ENCODE measurements around the gene C7orf57. TPM values are rescaled to one million over a fixed set of nuclear protein-coding genes. Genes with fewer than 3 reads are reported as not detected.

The C7orf57 gene
- total RNA-seq, 4 donors from 2014 or later = not detected

DNA sequence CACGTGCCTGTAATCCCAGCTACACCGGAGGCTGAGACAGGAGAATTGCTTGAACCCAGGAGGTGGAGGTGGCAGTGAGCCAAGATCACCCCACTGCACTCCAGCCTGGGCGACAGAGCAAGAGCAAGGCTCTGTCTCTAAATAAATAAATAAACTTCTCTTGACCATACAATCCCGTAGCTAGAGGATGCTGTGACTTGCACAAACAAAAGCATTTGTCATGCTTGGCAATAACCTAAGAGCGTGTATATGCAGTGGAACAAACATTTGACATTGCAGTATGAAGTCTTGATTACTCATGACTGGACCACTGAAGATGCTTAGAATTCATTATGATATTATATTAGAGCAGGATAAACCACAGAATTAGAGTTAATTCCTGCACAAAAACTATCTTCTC lies 1.4 kb upstream of the C7orf57 start:
- Histone ChIP-seq H3K4me1 (peaks cover 8 to 14% (median 12%) of the 10 kb centered on the region in 4 donors), H3K36me3 (no peaks in the 10 kb centered on the region), H3K27ac (no peak overlapping the region), H3K9me3 (no peaks in the 10 kb centered on the region), H3K4me3 (no peak overlapping the region), H3K27me3 (peaks cover 33% of the 10 kb centered on the region)
- intact Hi-C loops (cut with DNase I; ENCODE audit: low total_unique reads) (no loop called here), in situ Hi-C loops (cut with MboI; ENCODE audit: low pct_ligation_motif_present in 1 of 4, low pct_unique_long_range_greater_than_20kb in 1 of 4, low sequenced_read_pairs in 3 of 4) (no loop called here)
- TF ChIP-seq, protein P1, sequence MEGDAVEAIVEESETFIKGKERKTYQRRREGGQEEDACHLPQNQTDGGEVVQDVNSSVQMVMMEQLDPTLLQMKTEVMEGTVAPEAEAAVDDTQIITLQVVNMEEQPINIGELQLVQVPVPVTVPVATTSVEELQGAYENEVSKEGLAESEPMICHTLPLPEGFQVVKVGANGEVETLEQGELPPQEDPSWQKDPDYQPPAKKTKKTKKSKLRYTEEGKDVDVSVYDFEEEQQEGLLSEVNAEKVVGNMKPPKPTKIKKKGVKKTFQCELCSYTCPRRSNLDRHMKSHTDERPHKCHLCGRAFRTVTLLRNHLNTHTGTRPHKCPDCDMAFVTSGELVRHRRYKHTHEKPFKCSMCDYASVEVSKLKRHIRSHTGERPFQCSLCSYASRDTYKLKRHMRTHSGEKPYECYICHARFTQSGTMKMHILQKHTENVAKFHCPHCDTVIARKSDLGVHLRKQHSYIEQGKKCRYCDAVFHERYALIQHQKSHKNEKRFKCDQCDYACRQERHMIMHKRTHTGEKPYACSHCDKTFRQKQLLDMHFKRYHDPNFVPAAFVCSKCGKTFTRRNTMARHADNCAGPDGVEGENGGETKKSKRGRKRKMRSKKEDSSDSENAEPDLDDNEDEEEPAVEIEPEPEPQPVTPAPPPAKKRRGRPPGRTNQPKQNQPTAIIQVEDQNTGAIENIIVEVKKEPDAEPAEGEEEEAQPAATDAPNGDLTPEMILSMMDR (IDR thresholded peaks at IDR 0.05) = no peak
- TF ChIP-seq POLR2A (IDR thresholded peaks at IDR 0.05) (no peak), POLR2AphosphoS5 (IDR thresholded peaks at IDR 0.05) (no peak), EP300 (IDR thresholded peaks at IDR 0.05; ENCODE audit: low read depth) (no peak)
- no peak for DNase-seq
- WGBS, 2 donors (ENCODE audit: low coverage in 1 of 2) = 52 to 72% methylated on average over 5 of the region's 5 CpGs

- Histone ChIP-seq H3K4me3 (peak overlapping the region; percentile 8 to 54 (median 38)), H3K36me3 (no peaks in the 10 kb centered on the region), H3K9me3 (no peaks in the 10 kb centered on the region), H3K27ac (no peak overlapping the region), H3K27me3 (peaks cover 33% of the 10 kb centered on the region), H3K4me1 (peaks cover 8 to 14% (median 12%) of the 10 kb centered on the region in 4 donors)
- intact Hi-C loops (cut with DNase I; ENCODE audit: low total_unique reads) (no loop called here), in situ Hi-C loops (cut with MboI; ENCODE audit: low pct_ligation_motif_present in 1 of 4, low pct_unique_long_range_greater_than_20kb in 1 of 4, low sequenced_read_pairs in 3 of 4) (no loop called here)
- WGBS, 2 donors (ENCODE audit: low coverage in 1 of 2) = 6% methylated on average over 42 of the region's 42 CpGs; no CpG with 5 or more reads in 1 of the 2 donors
- TF ChIP-seq POLR2AphosphoS5 (IDR thresholded peaks at IDR 0.05) = no peak
- no peak for TF ChIP-seq EP300 (IDR thresholded peaks at IDR 0.05; ENCODE audit: low read depth)
- TF ChIP-seq, protein P1 (IDR thresholded peaks at IDR 0.05) = no peak
- no peak for TF ChIP-seq POLR2A (IDR thresholded peaks at IDR 0.05)
- peak; percentile 23 for DNase-seq
Measured at GRCh38 chr7:48035967-48036478, 680 bp downstream of the C7orf57 start.

DNA sequence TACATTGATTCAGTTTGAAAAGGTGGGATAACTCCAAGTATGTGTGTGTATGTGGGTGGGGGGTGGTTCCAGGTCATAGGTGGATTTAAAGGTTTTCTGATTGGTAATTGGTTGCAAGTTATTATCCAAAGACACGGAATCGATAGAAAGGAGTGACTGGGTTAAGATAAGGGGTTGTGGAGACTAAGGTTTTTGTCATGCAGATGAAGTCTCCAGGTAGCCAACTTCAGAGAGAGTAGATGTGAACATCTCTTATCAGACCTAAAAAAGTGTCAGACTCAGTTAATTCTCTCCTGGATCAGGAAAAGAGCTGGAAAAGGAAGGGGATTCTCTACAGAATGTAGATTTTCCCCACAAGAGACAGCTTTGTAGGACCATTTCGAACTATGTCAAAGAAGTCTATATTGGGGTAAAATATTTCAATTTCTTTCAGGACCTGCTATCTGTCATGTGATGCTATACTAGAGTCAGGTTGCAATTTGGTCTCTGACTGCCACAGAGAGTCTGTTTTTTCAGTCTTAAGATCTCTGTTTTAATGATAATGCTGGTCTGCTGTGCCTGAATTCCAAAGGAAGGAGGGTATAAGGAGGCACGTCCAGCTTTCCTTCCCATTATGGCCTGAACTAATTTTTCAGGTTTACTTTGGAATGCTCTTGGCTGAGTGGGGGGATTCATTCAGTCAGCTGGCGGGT lies 3.6 kb downstream of the C7orf57 start:
- Histone ChIP-seq H3K9me3 (no peaks in the 10 kb centered on the region), H3K4me1 (peaks cover 8 to 14% (median 12%) of the 10 kb centered on the region in 4 donors), H3K27ac (no peak overlapping the region), H3K36me3 (no peaks in the 10 kb centered on the region), H3K4me3 (no peak overlapping the region), H3K27me3 (peaks cover 22% of the 10 kb centered on the region)
- TF ChIP-seq EP300 (IDR thresholded peaks at IDR 0.05; ENCODE audit: low read depth) = no peak
- TF ChIP-seq, protein P1 (IDR thresholded peaks at IDR 0.05) = no peak
- TF ChIP-seq POLR2AphosphoS5 (IDR thresholded peaks at IDR 0.05) = no peak
- no peak for TF ChIP-seq POLR2A (IDR thresholded peaks at IDR 0.05)
- in situ Hi-C loops (cut with MboI; ENCODE audit: low pct_ligation_motif_present in 1 of 4, low pct_unique_long_range_greater_than_20kb in 1 of 4, low sequenced_read_pairs in 3 of 4) (no loop called here), intact Hi-C loops (cut with DNase I; ENCODE audit: low total_unique reads) (no loop called here)
- 57 to 61% methylated on average over 3 to 5 of the region's 5 CpGs for WGBS, 2 donors (ENCODE audit: low coverage in 1 of 2)
- DNase-seq = no peak

DNA sequence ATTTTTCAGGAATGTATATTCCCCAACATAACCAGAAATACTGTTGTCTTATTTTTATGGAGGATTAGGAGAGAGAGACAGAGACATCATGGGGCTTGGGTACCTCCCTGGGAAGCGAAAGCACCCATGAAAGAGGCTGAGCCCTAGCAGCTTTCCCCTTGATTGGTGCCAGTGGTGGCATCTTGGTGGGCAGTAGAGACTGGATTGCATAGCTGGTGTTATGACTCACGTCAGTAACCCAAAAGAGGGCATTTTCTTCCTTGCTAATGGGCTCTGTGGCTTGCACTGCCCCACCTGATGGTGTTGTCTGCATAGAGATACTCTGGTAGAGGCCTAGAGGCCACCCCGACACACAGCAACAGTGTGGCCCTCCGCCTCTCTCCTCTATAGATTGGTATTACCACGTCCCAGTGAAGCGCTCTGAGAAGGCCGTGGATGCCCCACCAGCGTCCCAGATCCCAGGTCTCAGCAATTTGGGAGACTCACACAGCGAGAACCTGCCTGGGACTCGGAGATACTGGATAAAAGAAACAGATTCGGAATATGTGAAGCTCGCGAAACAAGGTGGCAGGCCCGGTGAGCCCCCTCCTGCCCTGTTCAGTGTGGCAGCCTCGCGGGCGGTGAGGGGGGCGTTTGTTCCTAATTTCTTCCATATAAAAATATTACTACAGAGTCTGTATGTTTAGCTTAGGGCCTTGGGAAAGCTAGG lies 5.8 kb downstream of the C7orf57 start:
- 86 to 91% methylated on average over 4 to 17 of the region's 18 CpGs for WGBS, 2 donors (ENCODE audit: low coverage in 1 of 2)
- H3K4me3 ChIP-seq = no peak overlapping the region
- no peaks in the 10 kb centered on the region for H3K36me3 ChIP-seq
- TF ChIP-seq POLR2AphosphoS5 (IDR thresholded peaks at IDR 0.05) = no peak
- TF ChIP-seq, protein P1 (IDR thresholded peaks at IDR 0.05) = no peak
- no peak for TF ChIP-seq POLR2A (IDR thresholded peaks at IDR 0.05)
- TF ChIP-seq EP300 (IDR thresholded peaks at IDR 0.05; ENCODE audit: low read depth) = no peak
- DNase-seq = no peak
- intact Hi-C loops (cut with DNase I; ENCODE audit: low total_unique reads) (no loop called here), in situ Hi-C loops (cut with MboI; ENCODE audit: low pct_ligation_motif_present in 1 of 4, low pct_unique_long_range_greater_than_20kb in 1 of 4, low sequenced_read_pairs in 3 of 4) (no loop called here)
- H3K27me3 ChIP-seq = peaks cover 15% of the 10 kb centered on the region
- no peaks in the 10 kb centered on the region for H3K9me3 ChIP-seq
- no peak overlapping the region for H3K27ac ChIP-seq
- H3K4me1 ChIP-seq = peaks cover 2 to 4% (median 2%) of the 10 kb centered on the region in 4 donors
